GM21526 (cell line): ENCODE measurements around the gene VAV2.

Source experiments
- ATAC-seq: cut with Tn5 transposase; IDR thresholded peaks from one replicate; pipeline ENCODE4 v1.9.1; 2021; ENCODE audit warnings: moderate library complexity; ENCODE audit not compliant: unreplicated experiment, low FRiP score

VAV2 gene

DNA sequence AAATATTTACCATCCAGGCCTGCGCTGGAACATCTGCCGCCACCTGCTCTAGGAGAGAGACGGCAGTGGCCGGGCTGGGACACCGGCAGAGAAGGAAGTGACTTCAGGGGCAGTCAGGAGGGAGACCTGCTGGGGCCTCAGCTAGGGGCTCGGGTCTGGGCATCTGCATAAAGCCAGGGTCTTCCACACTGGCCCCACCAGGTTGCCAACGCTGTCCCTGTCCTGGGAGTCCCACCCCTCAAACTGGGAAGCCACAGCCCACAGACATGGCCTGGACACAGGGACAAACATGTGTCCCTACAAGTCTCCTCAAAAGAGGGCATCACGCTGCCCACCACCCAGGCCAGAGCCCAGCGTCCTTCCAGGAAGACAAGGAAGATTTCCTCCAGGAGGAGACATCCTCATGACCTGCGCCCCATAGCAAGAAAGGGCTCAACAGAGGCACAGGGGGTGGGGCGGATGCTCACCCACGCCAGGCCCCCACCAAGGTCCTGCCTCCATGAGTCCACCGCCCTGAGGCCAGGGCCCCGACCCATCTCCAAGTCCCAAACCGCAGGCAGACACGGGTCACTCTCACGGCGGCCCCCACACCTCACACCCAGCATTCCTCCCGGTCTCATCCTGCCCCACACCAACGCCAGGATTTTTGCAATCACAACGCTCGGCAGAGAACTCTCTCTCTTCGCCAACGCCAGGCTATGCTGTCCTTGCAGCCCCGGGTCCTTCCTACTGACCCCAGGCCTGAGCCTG is 9.0 kb downstream of the VAV2 start:
- no peak for ATAC-seq

DNA sequence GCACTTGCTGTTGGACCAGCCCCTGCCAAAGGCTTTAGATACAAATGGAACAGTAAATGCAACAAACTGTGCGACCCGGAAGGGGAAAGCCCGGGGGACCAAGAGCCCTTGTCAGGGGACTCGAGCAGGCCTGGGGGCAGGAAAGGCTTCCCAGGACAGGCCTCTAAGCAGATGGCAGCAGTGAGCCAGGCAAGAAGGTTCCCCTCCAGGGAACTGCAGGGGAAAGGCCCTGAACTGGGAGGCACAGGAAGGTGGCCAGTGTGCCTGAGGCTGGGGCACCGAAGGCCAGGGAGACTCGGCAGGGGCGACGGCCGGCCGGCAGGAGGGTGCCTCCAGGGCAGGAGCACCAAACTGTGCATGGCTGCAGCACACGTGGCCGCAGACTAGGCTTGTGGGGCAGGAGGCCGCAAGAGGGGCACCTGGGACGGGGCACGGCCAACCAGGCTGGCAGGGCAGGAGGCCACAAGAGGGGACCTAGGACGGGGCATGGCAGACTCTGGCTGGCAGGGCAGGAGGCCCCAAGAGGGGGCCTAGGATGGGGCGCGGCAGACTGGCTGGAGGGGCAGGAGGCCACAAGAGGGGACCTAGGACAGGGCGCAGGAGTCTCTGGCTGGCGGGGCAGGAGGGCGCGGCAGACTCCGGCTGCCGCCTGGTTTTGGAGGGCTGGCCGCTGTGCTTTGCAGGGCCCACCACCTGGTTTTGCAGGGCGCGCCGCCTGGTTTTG is 10.0 kb downstream of the VAV2 start:
- no peak for ATAC-seq

DNA sequence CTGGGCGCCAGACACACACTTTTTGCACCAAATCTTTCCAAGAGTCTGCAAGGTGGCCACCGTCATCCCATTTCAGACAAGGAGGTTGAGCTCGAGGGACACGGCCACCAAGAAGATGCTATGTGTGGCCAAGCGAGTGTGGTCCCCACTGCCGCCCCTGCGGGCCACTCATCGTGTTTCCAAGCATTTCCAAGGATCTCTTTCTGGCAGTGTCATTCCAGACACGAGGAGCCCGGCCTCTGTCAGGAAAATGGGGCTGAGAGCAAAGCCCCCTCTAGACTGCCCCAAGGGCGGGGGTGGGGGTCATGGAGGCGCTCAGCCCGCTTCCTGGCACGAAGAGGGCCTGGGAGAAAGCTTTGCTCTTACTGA is 10.6 kb downstream of the VAV2 start:
- ATAC-seq = no peak

DNA sequence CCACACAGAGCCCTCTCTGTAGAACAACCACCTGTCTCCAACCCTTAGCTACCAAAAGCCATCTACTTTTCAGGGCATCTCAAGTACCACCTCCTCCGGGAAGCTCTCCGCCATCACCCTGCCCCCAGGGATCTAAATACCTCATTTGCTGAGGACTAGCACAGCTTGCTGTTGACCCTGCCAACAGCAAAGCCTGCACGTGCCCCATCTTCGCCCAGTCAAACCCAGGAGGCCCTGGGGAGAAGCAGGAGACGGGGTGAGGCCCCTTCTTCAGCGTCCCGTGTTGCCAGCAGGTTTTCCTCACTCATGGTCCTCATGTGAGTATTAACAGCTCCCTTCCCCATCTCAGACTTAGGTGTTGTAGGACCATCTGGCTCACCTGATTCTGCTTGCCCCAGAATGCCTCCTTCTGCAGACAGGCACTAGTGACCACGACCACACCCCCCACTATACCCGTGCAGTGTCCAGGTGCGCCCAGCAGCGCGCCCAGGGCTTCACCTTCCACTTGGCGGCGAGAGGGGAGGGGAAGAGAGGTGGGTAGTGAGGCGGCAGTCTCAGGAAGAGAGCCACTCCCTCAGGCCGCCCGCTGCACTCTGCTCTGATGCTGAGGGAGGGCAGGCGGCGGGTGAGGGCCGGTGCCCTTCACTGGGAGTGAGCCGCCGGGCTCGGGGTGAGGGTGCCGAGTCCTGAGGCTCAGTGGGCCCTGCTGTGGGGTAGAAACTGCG is 11.1 kb downstream of the VAV2 start:
- no peak for ATAC-seq

DNA sequence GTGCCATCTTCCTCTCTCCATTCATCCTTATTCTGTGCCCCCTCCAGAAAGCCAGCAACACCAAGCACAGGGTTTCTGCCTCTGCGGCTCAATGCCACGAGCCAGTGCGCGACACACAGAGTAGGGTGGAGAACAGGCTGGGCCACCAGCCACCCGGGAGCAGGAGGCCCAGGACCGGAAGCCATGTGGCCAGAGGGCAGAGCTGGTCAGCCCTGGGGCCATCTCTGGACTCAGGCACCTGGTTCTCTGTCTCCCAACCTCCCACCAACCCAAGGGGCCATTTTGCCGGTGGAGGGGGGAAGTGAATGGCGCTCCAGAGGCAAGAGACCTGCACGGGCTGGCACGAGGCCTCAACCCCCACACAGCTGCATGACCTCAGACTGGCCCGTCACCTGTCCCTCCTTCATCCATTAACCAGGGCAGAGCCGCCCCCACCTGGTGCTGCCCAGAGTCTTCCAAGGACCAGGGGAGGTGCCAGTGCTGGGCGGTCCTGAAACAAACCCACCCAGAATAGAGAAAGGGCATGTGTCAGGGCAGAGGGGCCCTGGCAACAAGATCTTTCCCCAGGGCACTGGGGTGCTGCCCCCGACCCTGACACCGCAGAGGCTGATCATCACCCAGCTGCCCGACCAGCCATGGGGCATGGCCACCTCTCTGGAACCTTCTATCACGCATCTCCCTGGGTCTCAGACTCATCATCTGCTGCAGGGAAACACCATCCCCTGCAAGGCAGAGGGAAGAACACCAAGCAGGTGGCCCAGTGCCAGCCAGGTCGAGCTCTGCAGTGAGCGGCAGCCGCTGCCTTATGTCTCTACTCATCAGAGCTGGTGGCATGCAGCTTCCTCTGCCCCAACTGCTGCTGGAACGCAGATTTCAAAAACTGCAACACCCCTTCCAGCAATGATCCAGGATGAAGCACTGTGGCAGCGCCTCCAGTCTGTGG is 11.9 kb downstream of the VAV2 start:
- peak; percentile 24 for ATAC-seq

DNA sequence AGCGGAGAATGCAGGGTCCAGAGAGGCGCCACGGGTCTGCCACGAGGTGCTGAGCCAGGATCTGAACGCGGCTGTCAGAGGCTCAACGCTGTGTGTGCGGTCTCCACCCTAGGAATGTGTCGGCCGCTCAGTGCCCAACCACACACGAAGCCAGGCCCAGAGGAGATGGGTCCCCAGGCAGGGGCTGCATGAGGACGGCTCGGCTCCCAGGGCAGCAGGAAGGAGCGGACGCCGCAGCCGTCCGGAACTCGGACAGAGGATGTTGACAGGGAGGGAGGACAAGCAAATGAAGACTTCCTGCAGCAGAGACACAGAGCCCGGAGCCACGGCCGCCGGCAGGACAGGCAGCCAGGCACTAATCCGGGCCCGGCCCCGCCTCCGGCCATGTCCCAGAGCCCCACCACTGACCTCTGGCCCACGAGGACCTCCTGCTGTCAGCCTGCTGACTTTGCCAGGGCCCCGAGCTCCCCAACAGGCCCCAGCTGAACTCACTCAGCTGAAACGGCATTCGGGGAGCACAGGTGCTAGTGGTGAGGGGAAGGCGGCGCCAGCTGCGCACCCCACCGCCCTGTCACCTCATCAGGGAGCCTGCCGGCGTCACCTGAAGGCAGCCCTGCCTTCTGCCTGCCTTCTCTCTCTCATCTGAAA is 12.7 kb downstream of the VAV2 start:
- ATAC-seq = peak; percentile 61

DNA sequence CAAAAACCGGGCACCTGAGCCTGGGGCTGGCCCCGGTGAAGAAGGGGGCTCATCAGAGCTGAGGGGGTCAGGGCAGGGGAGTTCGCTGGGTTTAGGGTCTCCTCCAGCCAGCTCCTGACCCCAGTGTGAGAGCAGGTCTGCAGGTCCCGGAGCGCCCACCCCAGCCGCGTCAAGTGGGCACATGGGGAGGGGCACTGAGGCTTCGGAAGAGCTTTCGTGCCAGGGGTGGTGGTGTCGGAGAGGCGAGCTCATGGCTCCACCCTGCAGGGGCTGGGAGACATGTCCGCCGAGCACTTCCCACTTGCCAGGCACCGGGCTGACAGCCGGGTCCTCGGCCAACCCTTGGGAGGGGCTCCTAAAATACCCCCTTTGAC is 13.2 kb downstream of the VAV2 start:
- ATAC-seq = no peak

DNA sequence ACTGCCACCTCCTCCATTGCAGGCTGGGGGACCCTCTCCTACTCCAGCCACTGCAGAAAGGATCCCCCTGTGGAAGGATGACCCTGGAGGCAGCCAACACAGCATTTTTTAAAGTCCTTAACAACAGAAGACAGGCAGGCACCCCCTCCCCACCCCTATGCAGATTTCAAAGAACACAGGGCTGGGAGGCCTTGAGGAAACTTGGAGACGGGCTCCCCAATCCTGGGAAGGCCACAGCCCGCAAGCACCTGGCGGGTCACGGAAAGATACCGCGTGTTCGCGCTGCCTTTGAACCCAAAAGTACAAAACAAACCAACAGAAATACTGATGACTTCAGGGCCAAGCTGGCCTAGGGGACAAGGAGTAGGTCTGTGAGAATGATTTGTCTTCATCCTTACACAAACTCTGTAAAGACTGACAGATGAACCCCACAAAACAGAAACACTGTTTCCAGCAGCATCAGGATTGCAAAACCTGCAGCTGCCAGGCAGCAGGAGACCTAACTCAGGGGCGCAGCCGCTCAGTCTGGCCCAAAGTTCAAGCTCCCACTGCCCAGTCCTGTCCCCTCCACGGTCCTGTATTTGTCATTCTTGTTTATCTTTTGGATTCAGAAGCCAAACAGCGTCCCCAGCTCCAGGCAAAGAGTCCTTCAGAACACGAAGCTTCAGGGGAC is 13.8 kb downstream of the VAV2 start:
- ATAC-seq = no peak

DNA sequence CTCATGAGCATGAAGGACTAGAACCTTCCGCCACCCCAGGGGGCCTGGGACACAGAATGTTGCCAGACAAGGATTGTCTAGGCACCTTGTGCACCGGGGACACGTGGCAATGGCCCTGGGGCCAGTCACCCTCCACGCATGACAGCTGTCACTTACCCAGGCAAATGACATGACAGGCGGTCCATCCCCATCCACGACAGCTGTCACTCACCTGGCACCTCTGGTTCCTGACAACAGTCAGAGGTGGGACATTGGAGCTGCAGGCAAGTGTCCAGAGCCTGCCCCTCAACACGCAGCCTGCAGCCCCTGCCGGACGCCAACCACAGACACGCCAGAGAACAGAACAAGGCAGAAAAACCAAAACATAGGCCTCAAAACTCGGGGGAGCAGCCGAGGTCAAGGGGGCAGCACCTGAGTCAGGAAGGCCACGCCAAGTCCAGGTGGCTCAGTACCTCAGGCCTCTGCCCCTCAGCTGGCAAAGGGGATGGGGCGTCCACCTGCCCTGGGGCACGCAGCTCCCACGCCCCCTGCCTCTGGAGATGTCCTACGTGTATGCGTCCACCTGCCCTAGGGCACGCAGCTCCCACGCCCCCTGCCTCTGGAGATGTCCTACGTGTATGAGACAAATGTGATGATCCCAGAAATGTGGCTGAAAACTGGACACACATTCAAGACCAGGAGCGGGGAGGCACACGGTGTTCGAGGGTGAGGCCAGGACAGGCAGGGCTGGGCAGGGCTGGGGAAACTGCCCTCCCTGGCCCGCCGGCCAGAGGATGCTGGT is 14.5 kb downstream of the VAV2 start:
- ATAC-seq = no peak

DNA sequence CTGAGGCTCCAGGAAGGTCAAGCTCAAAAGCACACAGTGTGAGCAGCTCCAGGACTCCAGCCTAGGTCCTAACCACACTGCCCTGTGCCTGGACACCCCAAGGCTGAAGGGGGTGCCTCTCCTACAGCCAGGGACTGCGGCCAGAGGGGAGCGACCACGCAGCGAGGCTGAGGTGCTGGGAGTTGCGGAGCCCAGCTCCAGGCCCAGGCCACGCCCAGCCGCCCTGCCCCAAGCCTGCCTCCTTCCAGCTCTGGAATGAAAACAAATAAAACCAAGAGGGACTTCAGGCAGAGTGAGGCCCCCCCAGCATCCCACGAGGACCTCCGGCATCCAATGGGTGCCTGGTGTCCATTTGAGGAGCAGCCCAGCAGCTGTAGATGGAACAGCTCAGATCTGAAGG is 15.2 kb downstream of the VAV2 start:
- ATAC-seq = no peak

DNA sequence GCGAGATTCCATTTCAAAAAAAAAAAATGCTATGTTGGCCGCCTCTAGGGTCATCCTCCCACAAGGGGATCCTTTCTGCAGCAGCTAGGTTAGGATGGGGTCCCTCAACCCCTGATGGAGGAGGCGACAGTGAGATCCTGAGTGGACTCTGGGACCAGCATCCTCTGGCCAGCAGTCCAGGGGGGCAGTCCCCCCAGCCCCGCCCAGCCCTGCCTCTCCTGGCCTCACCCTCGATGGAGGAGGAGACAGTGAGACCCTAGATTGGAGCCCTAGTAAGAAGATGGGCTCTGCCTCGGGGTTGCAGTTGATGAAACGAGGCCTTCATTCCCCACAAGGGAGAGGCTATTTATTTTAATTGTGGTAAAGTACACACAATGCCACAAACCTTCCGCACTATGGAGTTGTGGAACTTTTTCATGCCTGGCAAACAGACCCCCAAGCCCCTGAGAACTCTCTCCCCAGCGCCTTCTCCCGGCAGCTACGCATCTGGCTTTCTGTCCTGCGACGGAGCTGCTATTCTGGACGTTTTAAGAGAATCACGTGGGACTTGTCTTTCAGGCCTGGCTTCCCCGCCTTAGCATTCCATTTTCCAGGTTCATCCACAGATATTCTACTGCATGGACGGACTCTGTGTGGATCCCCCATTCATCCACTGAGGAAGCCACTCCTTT is 15.8 kb downstream of the VAV2 start:
- no peak for ATAC-seq

DNA sequence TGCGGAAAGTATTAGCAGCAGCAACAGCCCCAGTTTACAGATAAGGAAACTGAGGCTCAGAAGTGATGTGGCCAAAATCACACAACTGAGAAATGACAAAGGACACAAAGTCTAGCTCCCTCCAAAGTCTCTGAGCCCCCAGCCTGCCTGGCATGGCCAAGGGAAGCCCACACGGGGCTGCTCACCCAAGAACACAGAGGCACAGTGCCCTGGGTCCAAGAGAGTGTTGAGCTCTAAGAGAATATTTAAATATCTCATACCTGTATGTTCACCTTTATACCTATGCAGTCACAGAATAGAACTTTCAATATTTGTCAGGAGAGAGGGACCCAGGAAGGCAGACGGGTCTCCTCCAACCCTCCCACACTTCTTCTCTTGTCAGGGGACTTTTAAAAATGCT is 16.6 kb downstream of the VAV2 start:
- no peak for ATAC-seq

DNA sequence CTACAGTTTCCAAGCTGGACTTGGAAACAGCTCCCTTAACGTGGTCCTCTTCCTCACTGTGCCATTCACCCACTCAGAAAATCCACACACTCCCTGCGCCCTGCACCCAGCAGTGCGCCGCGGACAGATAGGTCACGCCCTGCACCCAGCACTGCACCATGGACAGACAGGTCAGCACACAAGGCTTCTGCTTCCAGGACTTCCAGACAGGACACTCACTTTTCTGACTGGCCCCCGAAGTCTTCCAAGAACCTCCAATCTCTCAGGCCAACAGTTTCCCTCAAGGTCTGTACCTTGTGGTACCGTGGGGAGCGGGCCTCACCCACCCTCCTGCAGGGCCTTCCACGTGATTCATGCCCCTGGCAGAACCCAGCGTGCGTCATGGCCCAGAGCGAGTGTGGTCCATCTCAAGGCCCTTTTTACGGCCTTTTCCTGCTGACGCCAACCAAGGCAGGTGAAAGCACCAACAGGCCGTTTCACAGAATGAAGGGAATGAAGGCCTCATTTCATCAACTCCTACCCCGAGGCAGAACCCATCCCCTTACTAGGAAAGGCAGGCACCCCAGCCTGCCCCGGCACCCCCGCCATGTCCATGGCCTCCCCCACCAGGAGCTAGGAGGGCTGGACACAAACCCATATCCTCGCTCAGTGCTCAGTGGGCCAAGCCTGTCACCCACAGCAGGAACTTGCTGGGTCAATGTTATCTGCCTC is 17.3 kb downstream of the VAV2 start:
- no peak for ATAC-seq

DNA sequence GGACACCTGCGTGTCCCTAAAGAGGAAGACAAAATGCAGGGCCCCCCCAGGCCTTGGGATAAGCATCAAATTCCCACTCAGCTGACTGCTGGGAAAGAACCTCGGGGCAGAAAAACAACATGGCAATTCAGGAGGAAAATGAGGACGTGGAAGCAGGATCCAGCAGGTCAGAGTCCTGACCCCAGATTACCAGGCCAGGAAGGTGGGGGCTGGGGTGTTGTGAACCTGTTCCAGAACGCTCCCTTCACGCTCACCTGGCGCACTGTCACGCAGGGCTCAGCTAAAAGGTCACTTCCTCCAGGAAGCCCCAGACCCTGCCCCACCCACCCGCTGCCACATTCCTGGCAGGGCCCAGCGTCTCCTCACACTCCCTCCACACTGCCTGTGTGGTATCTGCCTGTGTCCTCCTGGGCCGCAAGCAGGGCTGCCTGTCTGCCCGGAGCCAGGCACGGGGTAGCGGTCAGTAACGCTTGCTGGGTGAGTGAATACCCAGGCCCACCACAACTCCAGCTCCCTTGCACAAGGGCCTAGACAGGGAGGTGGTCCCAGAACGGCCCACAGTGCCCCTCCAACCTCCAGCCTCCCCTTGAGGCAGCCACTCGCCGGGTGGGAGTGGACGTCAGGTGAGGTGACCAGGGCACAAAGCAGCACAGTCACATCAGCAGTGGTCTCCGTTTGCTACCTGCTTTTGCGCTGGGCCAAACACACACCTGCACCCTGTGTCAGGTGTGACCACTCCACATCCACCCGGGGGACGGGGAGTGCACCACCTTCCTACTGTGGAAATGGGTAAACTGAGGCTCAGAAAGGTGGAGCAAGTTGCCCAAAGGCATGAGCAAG is 18.1 kb downstream of the VAV2 start:
- ATAC-seq = no peak

DNA sequence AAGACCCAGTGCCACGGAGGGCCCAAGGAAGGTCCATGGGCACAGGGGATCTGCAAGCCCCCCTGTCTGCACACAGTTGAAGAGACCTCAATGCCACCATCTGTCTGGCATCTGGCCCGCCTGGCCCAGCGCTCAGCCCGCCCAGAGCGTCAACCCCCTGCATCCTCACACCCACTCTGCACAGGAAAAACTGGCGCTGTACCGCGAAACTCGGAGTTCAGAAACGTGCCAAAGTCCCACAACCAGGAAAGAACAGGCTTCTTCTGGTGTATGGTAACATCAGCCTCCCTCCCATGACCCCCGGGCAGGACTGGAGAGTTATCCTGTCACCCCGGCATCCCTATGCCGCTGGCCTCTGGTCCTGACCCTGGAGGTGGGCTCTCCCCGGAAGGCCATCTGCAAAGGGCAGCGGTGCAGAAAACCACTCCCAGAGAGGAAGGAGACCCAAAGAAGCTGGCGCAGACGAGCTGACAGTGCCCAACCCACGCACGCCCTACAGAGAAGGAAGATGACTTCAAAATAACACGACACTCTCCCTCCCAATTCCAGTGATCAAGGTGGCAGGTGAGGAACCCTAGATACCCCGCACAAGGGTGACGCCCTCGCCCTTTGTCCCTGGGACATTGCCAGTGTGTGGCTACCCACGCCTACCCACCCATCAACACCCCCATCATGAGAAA is 18.9 kb downstream of the VAV2 start:
- ATAC-seq = no peak
